Left ventricle myocardium inferior (tissue), 1 donor: Measurements from ENCODE around the gene COX7A2. TPM values are rescaled to one million over a fixed set of nuclear protein-coding genes. Genes with fewer than 3 reads are reported as not detected.

Experiments
- DNase-seq: peaks from one replicate; pipeline ENCODE4 v3.0.0-alpha.2; 2020
- H3K27ac ChIP-seq: fragments of 200-600 bp; replicated peaks from 2 replicates; pipeline ENCODE4 v1.8.0; 2021
- H3K27me3 ChIP-seq: fragments of 200-600 bp; 2 replicates; pipeline ENCODE4 v1.8.0; 2021; ENCODE audit warnings: low read depth
- H3K36me3 ChIP-seq: fragments of 200-600 bp; 2 replicates; pipeline ENCODE4 v1.8.0; 2021
- H3K4me1 ChIP-seq: fragments of 200-600 bp; 2 replicates; pipeline ENCODE4 v1.8.0; 2021
- H3K4me3 ChIP-seq: fragments of 200-600 bp; 2 replicates; pipeline ENCODE4 v1.8.0; 2021; ENCODE audit warnings: mild to moderate bottlenecking, moderate library complexity
- H3K9me3 ChIP-seq: fragments of 200-600 bp; replicated peaks from 2 replicates; pipeline ENCODE4 v1.8.0; 2021
- intact Hi-C: fragments of 100-400 bp; cut with micrococcal nuclease; formaldehyde crosslinking; loops from one replicate; pipeline ENCODE4 v1.11.0; 2022
- total RNA-seq: library from RNA; stranded (reverse); fragmentation: NEBNext Ultra II Directional; extraction: Animal tissue kit (Norgen Biotek cat#: 25700); gene quantifications from one replicate; pipeline ENCODE4 v1.2.1, GENCODE V29; 2021
- TF ChIP-seq, protein P1 (sequence below): fragments of 200-600 bp; IDR thresholded peaks from 2 replicates; pipeline ENCODE4 v1.8.0; 2021; ENCODE audit warnings: antibody characterized with exemption, mild to moderate bottlenecking, borderline replicate concordance
- donor health status: DM: no; HTN: yes; CAD: no; lungs with severe emphysema.

The COX7A2 gene
- total RNA-seq, 1 donor from 2014 or later: 1,008 TPM

DNA sequence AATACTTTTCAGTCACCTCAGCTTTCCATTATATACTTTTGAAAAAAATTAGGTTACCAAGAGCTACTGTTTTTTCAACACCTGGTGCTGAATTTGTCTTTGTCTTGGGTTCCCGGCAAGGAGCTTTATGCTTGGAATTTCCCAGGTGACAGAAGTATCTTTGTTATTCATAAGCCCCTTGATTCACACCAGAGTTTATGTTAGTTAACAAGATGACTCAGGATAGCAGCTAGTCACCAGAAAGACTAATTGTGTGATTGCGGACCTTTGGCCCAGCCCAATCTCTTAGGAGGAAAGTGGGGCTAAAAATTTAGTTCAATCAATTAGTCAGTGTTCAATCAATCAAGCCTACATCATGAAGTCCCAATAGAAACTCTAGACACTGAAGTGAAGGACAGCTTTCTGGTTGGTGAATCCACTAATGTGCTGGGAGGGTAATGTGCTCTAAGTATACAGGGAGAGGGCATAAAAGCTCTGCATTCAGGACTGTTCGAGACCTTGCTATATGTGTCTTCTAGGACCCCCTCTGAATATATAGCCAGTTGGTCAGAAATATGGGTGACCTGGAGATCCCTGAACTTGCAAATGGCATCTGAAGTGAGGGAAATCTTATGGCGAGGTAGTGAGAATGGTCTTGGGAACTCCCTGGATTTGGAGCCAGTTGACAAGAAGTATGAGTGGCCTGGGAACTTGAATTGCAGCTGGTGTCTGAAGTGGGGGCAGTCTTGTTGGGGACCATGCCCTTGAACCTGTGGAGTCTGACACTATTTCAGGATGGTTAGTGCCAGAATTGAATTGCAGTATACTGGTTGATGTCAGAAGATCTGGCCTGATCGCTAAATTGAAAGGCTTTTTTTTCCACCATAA lies 24.8 kb upstream of the COX7A2 start:
- TF ChIP-seq, protein P1, sequence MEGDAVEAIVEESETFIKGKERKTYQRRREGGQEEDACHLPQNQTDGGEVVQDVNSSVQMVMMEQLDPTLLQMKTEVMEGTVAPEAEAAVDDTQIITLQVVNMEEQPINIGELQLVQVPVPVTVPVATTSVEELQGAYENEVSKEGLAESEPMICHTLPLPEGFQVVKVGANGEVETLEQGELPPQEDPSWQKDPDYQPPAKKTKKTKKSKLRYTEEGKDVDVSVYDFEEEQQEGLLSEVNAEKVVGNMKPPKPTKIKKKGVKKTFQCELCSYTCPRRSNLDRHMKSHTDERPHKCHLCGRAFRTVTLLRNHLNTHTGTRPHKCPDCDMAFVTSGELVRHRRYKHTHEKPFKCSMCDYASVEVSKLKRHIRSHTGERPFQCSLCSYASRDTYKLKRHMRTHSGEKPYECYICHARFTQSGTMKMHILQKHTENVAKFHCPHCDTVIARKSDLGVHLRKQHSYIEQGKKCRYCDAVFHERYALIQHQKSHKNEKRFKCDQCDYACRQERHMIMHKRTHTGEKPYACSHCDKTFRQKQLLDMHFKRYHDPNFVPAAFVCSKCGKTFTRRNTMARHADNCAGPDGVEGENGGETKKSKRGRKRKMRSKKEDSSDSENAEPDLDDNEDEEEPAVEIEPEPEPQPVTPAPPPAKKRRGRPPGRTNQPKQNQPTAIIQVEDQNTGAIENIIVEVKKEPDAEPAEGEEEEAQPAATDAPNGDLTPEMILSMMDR: no peak
- Histone ChIP-seq H3K27ac (peak overlapping the region; percentile 24), H3K9me3 (no peaks in the 10 kb centered on the region), H3K36me3 (peaks cover 25% of the 10 kb centered on the region), H3K4me1 (peaks cover 38% of the 10 kb centered on the region), H3K4me3 (no peak overlapping the region), H3K27me3 (no peaks in the 10 kb centered on the region)
- no peak for DNase-seq
- intact Hi-C loops: no loop called here

DNA sequence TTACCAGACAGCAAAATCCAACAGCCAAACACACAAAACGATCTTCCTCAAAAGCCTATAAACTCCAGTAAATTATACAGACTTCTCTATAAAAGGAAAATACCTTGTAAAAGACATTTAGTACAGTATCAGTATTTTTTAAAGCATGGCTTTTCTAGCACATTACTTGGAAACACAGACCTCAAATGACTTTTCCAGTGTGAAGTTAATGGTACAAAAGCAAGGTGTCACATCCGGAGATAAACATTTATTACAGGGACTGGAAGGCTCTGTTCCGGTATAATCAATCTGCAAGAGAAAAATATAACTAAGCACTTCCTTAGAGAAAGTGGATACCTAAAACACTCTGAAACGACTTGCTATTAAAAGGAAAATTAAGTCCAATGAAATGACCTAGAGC lies 23.9 kb upstream of the COX7A2 start:
- Histone ChIP-seq H3K36me3 (peaks cover 24% of the 10 kb centered on the region), H3K4me3 (no peak overlapping the region), H3K9me3 (no peaks in the 10 kb centered on the region), H3K27ac (peak overlapping the region; percentile 24), H3K27me3 (no peaks in the 10 kb centered on the region), H3K4me1 (peaks cover 36% of the 10 kb centered on the region)
- no peak for DNase-seq
- intact Hi-C loops: loop anchor here (2.0 kb wide), 1 partner anchor 259 kb away; no protein-coding TSS in a partner anchor
- TF ChIP-seq, protein P1: no peak

DNA sequence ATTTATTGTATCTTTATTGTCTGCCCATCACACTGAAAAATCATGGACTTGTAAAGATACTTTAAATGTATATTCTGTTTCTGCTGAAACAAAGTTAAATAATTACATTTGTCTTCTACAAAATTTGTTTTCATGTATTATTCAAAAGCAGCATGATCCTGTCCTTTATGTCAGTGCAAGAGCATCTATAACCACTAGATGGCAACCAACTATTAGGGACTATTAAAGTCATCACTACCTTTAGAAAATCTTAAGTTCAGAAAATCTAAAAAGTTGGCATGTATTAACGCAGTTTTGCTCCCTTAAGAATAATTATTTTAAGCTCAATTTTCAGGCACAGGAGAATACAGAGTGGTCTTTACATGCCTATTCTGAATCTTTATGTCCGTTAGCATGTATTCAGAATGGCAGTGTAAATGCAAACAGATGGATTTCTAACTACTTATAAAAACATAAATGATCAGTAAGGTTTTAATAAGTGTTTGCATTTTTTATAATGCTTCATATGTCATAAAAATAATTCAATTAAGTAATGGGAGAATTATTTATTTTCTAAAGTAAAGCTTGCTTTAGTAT lies 23.2 kb upstream of the COX7A2 start:
- Histone ChIP-seq H3K36me3 (peaks cover 24% of the 10 kb centered on the region), H3K4me3 (no peak overlapping the region), H3K27me3 (no peaks in the 10 kb centered on the region), H3K9me3 (no peaks in the 10 kb centered on the region), H3K4me1 (peaks cover 30% of the 10 kb centered on the region), H3K27ac (no peak overlapping the region)
- intact Hi-C loops: loop anchor here (2.0 kb wide), 1 partner anchor 260 kb away; no protein-coding TSS in a partner anchor
- no peak for DNase-seq
- TF ChIP-seq, protein P1: peak; percentile 94

DNA sequence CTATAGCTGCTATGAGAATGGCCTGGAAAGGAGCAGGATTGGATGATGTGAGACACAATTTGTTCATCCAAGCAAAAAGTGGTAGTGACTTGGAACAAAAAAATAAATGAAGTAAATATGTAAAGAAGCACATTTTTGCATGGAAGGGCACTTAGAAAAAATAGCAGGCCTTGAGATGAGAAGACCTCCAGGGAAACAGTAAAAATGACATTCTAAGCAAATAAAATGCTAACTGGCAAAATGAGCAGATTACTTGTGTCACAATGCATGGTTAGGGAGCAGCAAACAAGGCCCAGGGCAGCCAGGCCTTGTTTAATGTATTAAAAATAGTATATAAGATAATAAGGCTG lies 19.8 kb upstream of the COX7A2 start:
- TF ChIP-seq, protein P1: no peak
- H3K4me1 ChIP-seq: peaks cover 22% of the 10 kb centered on the region
- intact Hi-C loops: no loop called here
- H3K27me3 ChIP-seq: no peaks in the 10 kb centered on the region
- no peak overlapping the region for H3K27ac ChIP-seq
- H3K9me3 ChIP-seq: no peaks in the 10 kb centered on the region
- no peak for DNase-seq
- H3K36me3 ChIP-seq: peaks cover 54% of the 10 kb centered on the region
- H3K4me3 ChIP-seq: no peak overlapping the region

DNA sequence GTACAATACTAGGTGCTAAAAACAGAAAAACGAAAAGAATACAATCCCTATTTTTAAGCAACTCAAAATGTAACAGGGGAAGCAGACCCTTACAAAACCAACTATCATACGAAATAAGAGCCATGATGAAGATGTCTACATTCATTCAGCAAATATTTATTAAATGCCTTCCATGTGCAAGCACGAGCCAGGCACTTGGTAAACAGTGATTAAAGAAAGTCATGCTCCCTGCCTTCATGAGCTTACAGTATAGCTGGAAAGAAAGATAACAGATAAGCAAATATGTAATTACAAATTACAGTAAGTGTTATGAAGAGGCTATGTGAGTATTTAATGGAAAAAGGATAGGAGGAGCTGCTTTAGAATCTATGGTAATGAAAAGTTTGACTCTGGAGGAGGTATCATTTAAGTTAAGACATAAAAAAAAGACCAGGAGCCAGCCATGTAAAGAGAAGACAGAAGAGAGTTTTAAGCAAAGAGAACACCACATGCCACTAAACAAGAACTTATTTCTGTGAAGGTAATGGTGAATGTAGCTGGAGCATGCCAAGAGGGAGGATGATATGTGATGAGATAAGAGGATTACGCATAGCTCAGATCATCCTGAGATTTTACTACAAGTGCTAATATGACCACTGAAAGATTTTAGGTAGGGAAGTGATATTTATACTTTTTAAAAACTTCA lies 19.3 kb upstream of the COX7A2 start:
- no peak for DNase-seq
- Histone ChIP-seq H3K27ac (no peak overlapping the region), H3K9me3 (no peaks in the 10 kb centered on the region), H3K36me3 (peaks cover 56% of the 10 kb centered on the region), H3K4me1 (peaks cover 17% of the 10 kb centered on the region), H3K4me3 (no peak overlapping the region), H3K27me3 (no peaks in the 10 kb centered on the region)
- TF ChIP-seq, protein P1: no peak
- intact Hi-C loops: no loop called here
